GM18858 (cell line): ENCODE measurements around the gene BCCIP.

ENCODE experiments used
- ATAC-seq: cut with Tn5 transposase; IDR thresholded peaks from one replicate; pipeline ENCODE4 v1.9.1; 2021; ENCODE audit not compliant: unreplicated experiment

Gene BCCIP

GRCh38 chr10:125843603-125844329 is 20.4 kb downstream of the BCCIP start:
- no peak for ATAC-seq

- ATAC-seq: no peak
Measured at GRCh38 chr10:125844751-125845221, 21.4 kb downstream of the BCCIP start.

GRCh38 chr10:125845617-125846016 is 22.3 kb downstream of the BCCIP start:
- ATAC-seq: no peak

GRCh38 chr10:125846894-125847293 is 23.5 kb downstream of the BCCIP start:
- ATAC-seq: no peak

GRCh38 chr10:125848371-125848770 is 25.0 kb downstream of the BCCIP start:
- no peak for ATAC-seq

GRCh38 chr10:125848857-125849256 is 25.5 kb downstream of the BCCIP start:
- ATAC-seq: no peak

- ATAC-seq: no peak
Measured at GRCh38 chr10:125849448-125849847, 26.1 kb downstream of the BCCIP start.

GRCh38 chr10:125850766-125851731 is 27.7 kb downstream of the BCCIP start:
- ATAC-seq: no peak

- no peak for ATAC-seq
Measured at GRCh38 chr10:125852487-125852886, 29.1 kb downstream of the BCCIP start.

- no peak for ATAC-seq
Measured at GRCh38 chr10:125857185-125857760, 33.9 kb downstream of the BCCIP start.

- ATAC-seq: no peak
Measured at GRCh38 chr10:125859128-125859817, 35.9 kb downstream of the BCCIP start.

- no peak for ATAC-seq
Measured at GRCh38 chr10:125865120-125865519, 41.8 kb downstream of the BCCIP start.

GRCh38 chr10:125866421-125867029 is 43.2 kb downstream of the BCCIP start:
- no peak for ATAC-seq

GRCh38 chr10:125868372-125868975 is 45.1 kb downstream of the BCCIP start:
- ATAC-seq: no peak

GRCh38 chr10:125871338-125871737 is 48.0 kb downstream of the BCCIP start:
- no peak for ATAC-seq

- ATAC-seq: no peak
Measured at GRCh38 chr10:125878957-125879835, 55.9 kb downstream of the BCCIP start.

GRCh38 chr10:125880719-125881118 is 57.4 kb downstream of the BCCIP start:
- ATAC-seq: no peak

- no peak for ATAC-seq
Measured at GRCh38 chr10:125881192-125881591, 57.8 kb downstream of the BCCIP start, which contains the start of gene DHX32. Gene DHX32 (minus strand): TSS chr10:125881292. CDS start chr10:125880824, 468 bp downstream.

- ATAC-seq: no peak
Measured at GRCh38 chr10:125882596-125882995, 59.2 kb downstream of the BCCIP start.
